Smooth muscle cell of trachea (primary cell): ENCODE results near the gene MIER3. TPM values are rescaled to one million over a fixed set of nuclear protein-coding genes. Genes with fewer than 3 reads are reported as not detected.

Source experiments
- total RNA-seq: library from RNA; depleted of rRNA; stranded (reverse); fragments of >200 nt; gene quantifications from 2 replicates; pipeline ENCODE4 v1.2.1, GENCODE V29; 2014

Gene MIER3
- 11.9 and 37.4 TPM in 2 replicates for total RNA-seq

GRCh38 chr5:56951946-56952691, at the start of gene MIER3:
MIER3 (minus strand) TSS chr5:56952123; CDS start chr5:56952102, 21 bp downstream.

GRCh38 chr5:56909294-56910209, 42.4 kb downstream of the MIER3 start, which contains the start of gene SETD9:
SETD9 (plus strand) TSS chr5:56909596; CDS start chr5:56909646, 50 bp downstream.

Other genes starting within 250 kb of the MIER3 start
- 5.4 and 5.8 TPM in 2 replicates for gene MAP3K1, start 136.6 kb downstream of the MIER3 start, total RNA-seq
- 11.7 and 17.6 TPM in 2 replicates for gene SETD9, start 42.5 kb downstream of the MIER3 start, total RNA-seq
- gene GPBP1, start 221.9 kb upstream of the MIER3 start, total RNA-seq = 49.5 and 74.8 TPM in 2 replicates